IMR-90 (cell line): ENCODE data around the gene ANKMY1. TPM values are rescaled to one million over a fixed set of nuclear protein-coding genes. Genes with fewer than 3 reads are reported as not detected.

Experiments
- ATAC-seq: fragments of 200-7000 bp; cut with Tn5 transposase; 2 replicates; pipeline ENCODE4 v1.9.1; 2020; ENCODE audit warnings: low read depth, mild to moderate bottlenecking, moderate library complexity
- BruUV-seq: library from RNA; stranded (reverse); fragments of 400-500 nt; replicated peaks from 2 replicates; lab custom pipeline; 2021; lab: Mats Ljungman, UMichigan
- CTCF ChIA-PET: fragments of 300-600 bp; formaldehyde crosslinking; extraction: SDS; loops from one replicate; lab custom pipeline; 2021; ENCODE audit warnings: antibody characterized with exemption; lab: Yijun Ruan, JAX
- POLR2A ChIA-PET: fragments of 300-600 bp; sonication (Branson Sonifier 250); formaldehyde crosslinking; loops from one replicate; lab custom pipeline; 2022; ENCODE audit warnings: antibody characterized with exemption; ENCODE audit not compliant: unreplicated experiment; lab: Charles Lee
- DNase-seq: peaks from one replicate; pipeline ENCODE4 v3.0.0; 2013
- H2AFZ ChIP-seq: replicated peaks from 2 replicates; pipeline ENCODE3; 2013; ENCODE audit warnings: low read length, mild to moderate bottlenecking; ENCODE audit not compliant: poor library complexity
- H2AK5ac ChIP-seq: 2 replicates; pipeline ENCODE4 v1.6.1; 2013; ENCODE audit warnings: low read depth, low read length, inconsistent platforms
- H2AK9ac ChIP-seq: replicated peaks from 2 replicates; pipeline ENCODE3; 2013; ENCODE audit warnings: mild to moderate bottlenecking, low read depth, low read length, moderate library complexity; ENCODE audit not compliant: poor library complexity
- H2BK120ac ChIP-seq: 2 replicates; pipeline ENCODE4 v1.6.1; 2013; ENCODE audit warnings: low read depth, low read length, inconsistent platforms
- H2BK15ac ChIP-seq: 3 replicates; pipeline ENCODE4 v1.6.1; 2013; ENCODE audit warnings: low read depth, low read length, inconsistent platforms
- H2BK20ac ChIP-seq: 2 replicates; pipeline ENCODE4 v1.6.1; 2013; ENCODE audit warnings: low read depth, mild to moderate bottlenecking, inconsistent platforms, low read length, moderate library complexity
- H2BK5ac ChIP-seq: 2 replicates; pipeline ENCODE4 v1.6.1; 2013; ENCODE audit warnings: mild to moderate bottlenecking, low read depth, low read length, inconsistent platforms; ENCODE audit not compliant: poor library complexity, severe bottlenecking
- H3K14ac ChIP-seq: replicated peaks from 2 replicates; pipeline ENCODE4 v1.6.1; 2013; ENCODE audit warnings: low read depth, low read length, inconsistent platforms
- H3K18ac ChIP-seq: 2 replicates; pipeline ENCODE4 v1.6.1; 2013; ENCODE audit warnings: low read depth, low read length, control low read depth
- H3K23ac ChIP-seq: 2 replicates; pipeline ENCODE4 v1.6.1; 2013; ENCODE audit warnings: low read depth, low read length, inconsistent platforms
- H3K27ac ChIP-seq: 2 replicates; pipeline ENCODE4 v1.5.1; 2013; ENCODE audit warnings: mild to moderate bottlenecking, control low read depth, low read length; ENCODE audit not compliant: insufficient read depth
- H3K27me3 ChIP-seq: 2 replicates; pipeline ENCODE4 v1.6.1; 2013; ENCODE audit warnings: low read length; ENCODE audit not compliant: control insufficient read depth, insufficient read depth
- H3K36me3 ChIP-seq: 2 replicates; pipeline ENCODE4 v1.6.1; 2013; ENCODE audit warnings: low read length, mixed read lengths; ENCODE audit not compliant: control insufficient read depth, insufficient read depth
- H3K4ac ChIP-seq: 2 replicates; pipeline ENCODE4 v1.6.1; 2013; ENCODE audit warnings: low read depth, low read length, inconsistent platforms
- H3K4me1 ChIP-seq: 2 replicates; pipeline ENCODE4 v1.6.1; 2013; ENCODE audit warnings: low read length, mixed read lengths; ENCODE audit not compliant: control insufficient read depth, insufficient read depth
- H3K4me2 ChIP-seq: 2 replicates; pipeline ENCODE4 v1.6.1; 2013; ENCODE audit warnings: low read depth, mild to moderate bottlenecking, control low read depth, low read length, moderate library complexity
- H3K4me3 ChIP-seq: 2 replicates; pipeline ENCODE4 v1.5.1; 2013; ENCODE audit warnings: low read depth, mild to moderate bottlenecking, control low read depth, low read length, moderate library complexity; ENCODE audit not compliant: insufficient read depth
- H3K56ac ChIP-seq: 2 replicates; pipeline ENCODE4 v1.6.1; 2013; ENCODE audit warnings: low read length, inconsistent platforms; ENCODE audit not compliant: insufficient read depth; ENCODE audit errors: extremely low read depth
- H3K79me1 ChIP-seq, 2 experiments: 2 replicates each; pipeline ENCODE4 v1.6.1; 2013; ENCODE audit warnings: low read length in 2 of 2, inconsistent platforms in 1 of 2, low read depth in 1 of 2
- H3K9ac ChIP-seq: 2 replicates; pipeline ENCODE4 v1.6.1; 2013; ENCODE audit warnings: low read depth, low read length, control low read depth
- H3K9me1 ChIP-seq: 2 replicates; pipeline ENCODE4 v1.6.1; 2013; ENCODE audit warnings: low read length, inconsistent platforms; ENCODE audit not compliant: insufficient read depth
- H3K9me3 ChIP-seq: 2 replicates; pipeline ENCODE4 v1.6.1; 2013; ENCODE audit warnings: low read length; ENCODE audit not compliant: control insufficient read depth, insufficient read depth
- H4K20me1 ChIP-seq: 2 replicates; pipeline ENCODE4 v1.6.1; 2013; ENCODE audit warnings: low read length, inconsistent platforms; ENCODE audit not compliant: insufficient read depth
- H4K5ac ChIP-seq: 2 replicates; pipeline ENCODE4 v1.6.1; 2013; ENCODE audit warnings: mild to moderate bottlenecking, low read depth, low read length, control low read depth
- H4K8ac ChIP-seq, 2 experiments: 2 replicates each; pipeline ENCODE4 v1.6.1; 2013; ENCODE audit warnings: low read depth in 2 of 2, low read length in 2 of 2, control low read depth in 1 of 2, inconsistent platforms in 1 of 2
- H4K91ac ChIP-seq: 2 replicates; pipeline ENCODE4 v1.6.1; 2013; ENCODE audit warnings: low read depth, low read length, inconsistent platforms; ENCODE audit not compliant: insufficient read depth
- BHLHE40 ChIP-seq: fragments of 150-350 bp; IDR thresholded peaks from 2 replicates; pipeline ENCODE4 v1.6.1; 2016; ENCODE audit warnings: mild to moderate bottlenecking, low read depth, low read length
- CHD1 ChIP-seq: IDR thresholded peaks from 2 replicates; pipeline ENCODE4 v1.6.1; 2012; ENCODE audit warnings: low read depth, low read length, improper control_type of control experiment
- FOS ChIP-seq: fragments of 150-350 bp; IDR thresholded peaks from 2 replicates; pipeline ENCODE4 v1.6.1; 2016; ENCODE audit warnings: low read depth, low read length
- MAFK ChIP-seq: IDR thresholded peaks from 2 replicates; pipeline ENCODE4 v1.6.1; 2012; ENCODE audit warnings: low read depth, low read length, improper control_type of control experiment
- MAZ ChIP-seq: IDR thresholded peaks from 2 replicates; pipeline ENCODE4 v1.6.1; 2012; ENCODE audit warnings: low read depth, mild to moderate bottlenecking, low read length, improper control_type of control experiment, moderate library complexity, borderline replicate concordance
- MXI1 ChIP-seq: IDR thresholded peaks from 2 replicates; pipeline ENCODE4 v1.6.1; 2012; ENCODE audit warnings: low read depth, mild to moderate bottlenecking, low read length, moderate library complexity, borderline replicate concordance
- NFE2L2 ChIP-seq: fragments of 150-350 bp; IDR thresholded peaks from 2 replicates; pipeline ENCODE4 v1.6.1; 2016; ENCODE audit warnings: low read depth, mild to moderate bottlenecking, low read length
- POLR2A ChIP-seq: IDR thresholded peaks from 2 replicates; pipeline ENCODE4 v1.6.1; 2012; ENCODE audit warnings: mild to moderate bottlenecking, low read depth, low read length
- RAD21 ChIP-seq: IDR thresholded peaks from 2 replicates; pipeline ENCODE4 v1.6.1; 2012; ENCODE audit warnings: low read length, improper control_type of control experiment
- RCOR1 ChIP-seq: IDR thresholded peaks from 2 replicates; pipeline ENCODE4 v1.6.1; 2012; ENCODE audit warnings: mild to moderate bottlenecking, low read length, improper control_type of control experiment; ENCODE audit not compliant: insufficient replicate concordance
- RFX5 ChIP-seq: IDR thresholded peaks from 2 replicates; pipeline ENCODE4 v1.8.0; 2012; ENCODE audit warnings: low read depth, mild to moderate bottlenecking, low read length, moderate library complexity
- WGBS, 2 experiments: methylation state at CpG; one replicate each; pipeline versions ENCODE4 v1.1.5 to v1.1.7; 2013; ENCODE audit warnings: missing lambda C conversion rate in 2 of 2; ENCODE audit not compliant: insufficient read length in 1 of 2; ENCODE audit errors: extremely low coverage in 2 of 2; 5-methylcytosine and 5-hydroxymethylcytosine counted together
- dilution Hi-C: fragments of 300-500 bp; cut with HindIII; formaldehyde crosslinking; loops from one replicate; pipeline ENCODE4 v1.14.3; 2018; ENCODE audit warnings: low sequenced_read_pairs; ENCODE audit not compliant: unreplicated experiment
- in situ Hi-C: fragments of 300-500 bp; cut with MboI; formaldehyde crosslinking; loops from 3 replicates; pipeline ENCODE4 v1.14.3; 2019; ENCODE audit warnings: low sequenced_read_pairs, inconsistent platforms, mixed read lengths
- intact Hi-C: fragments of 100-400 bp; cut with micrococcal nuclease; formaldehyde crosslinking; loops from 2 replicates; pipeline ENCODE4 v1.10.0; 2022
- polyA plus RNA-seq, 3 experiments: library from polyadenylated mRNA; depleted of rRNA; stranded (reverse); fragments of >200 nt; gene quantifications; 2 replicates each; pipeline ENCODE4 v1.2.3, GENCODE V29; 2012; ENCODE audit warnings: low replicate concordance in 1 of 3
- total RNA-seq: library from RNA; depleted of rRNA; stranded (reverse); fragments of >200 nt; gene quantifications from 2 replicates; pipeline ENCODE4 v1.2.3, GENCODE V29; 2012
- TF ChIP-seq, protein P1 (sequence below): fragments of 150-350 bp; IDR thresholded peaks from 2 replicates; pipeline ENCODE4 v1.6.1; 2017; ENCODE audit warnings: mild to moderate bottlenecking, antibody characterized with exemption, low read length, low read depth
- TF ChIP-seq, protein P2 (sequence below): conservative IDR thresholded peaks from 2 replicates; pipeline ENCODE4 v1.5.1; 2012; ENCODE audit warnings: mild to moderate bottlenecking, low read depth, low read length, improper control_type of control experiment
- TF ChIP-seq, protein P3 (sequence below): fragments of 150-350 bp; IDR thresholded peaks from 2 replicates; pipeline ENCODE4 v1.6.1; 2016; ENCODE audit warnings: low read depth, mild to moderate bottlenecking, low read length, moderate library complexity, borderline replicate concordance

Gene ANKMY1
- total and polyA plus RNA-seq, 2 of the 4 experiments (the other 2 are of a cell fraction): 2.9 to 5.5 TPM

DNA sequence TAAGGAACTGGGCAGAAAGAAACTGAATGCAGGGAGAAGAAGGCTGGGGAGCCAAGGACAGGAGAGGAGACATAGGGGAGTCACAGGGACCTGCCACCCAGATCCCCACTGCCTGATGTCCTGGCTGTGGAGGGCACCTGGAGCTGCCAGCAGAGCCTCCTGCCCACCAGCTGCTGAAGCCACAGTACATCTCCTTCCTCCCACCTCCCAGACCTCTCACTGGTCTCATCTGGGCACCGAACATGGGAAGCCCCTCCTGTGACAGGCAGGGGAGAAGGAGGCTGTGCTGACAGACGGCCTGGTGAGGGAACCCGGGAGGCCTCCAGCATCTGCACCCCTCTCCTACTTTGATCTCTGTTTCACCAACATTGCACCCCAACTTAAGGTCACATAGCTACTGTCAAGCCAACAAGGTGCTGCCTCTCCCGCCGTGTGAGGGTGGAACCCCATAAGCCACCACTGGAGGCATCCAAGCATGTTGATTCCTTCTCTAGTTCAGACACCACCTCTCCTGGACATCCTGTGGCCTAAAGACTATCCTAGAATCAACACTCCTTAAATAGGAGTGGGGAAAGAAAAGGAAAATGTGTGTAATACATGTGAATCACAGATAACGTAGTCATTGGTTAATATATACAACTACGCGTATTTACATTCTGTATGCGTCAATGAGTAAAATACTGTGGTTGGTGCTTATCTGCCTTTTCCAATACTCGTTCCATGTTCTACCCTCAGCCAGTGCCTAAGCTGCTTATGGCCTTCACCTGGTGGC lies 7.0 kb upstream of the ANKMY1 start:
- H2BK5ac ChIP-seq: peak overlapping the region; percentile 95
- no peak overlapping the region for H3K4me2 ChIP-seq
- no peak overlapping the region for H3K9ac ChIP-seq
- H2BK15ac ChIP-seq: peak overlapping the region; percentile 74; the same call in 2 of the 3 replicates
- H3K79me1 ChIP-seq: peaks cover 17 to 63% of the 10 kb centered on the region in 2 experiments
- peak overlapping the region; percentile 91 for H3K4ac ChIP-seq
- H2AFZ ChIP-seq: no peak overlapping the region
- peak overlapping the region; percentile 48 to 51 for H4K8ac ChIP-seq
- ChIA-PET CTCF (no interaction called here), POLR2A (no interaction called here)
- H2BK20ac ChIP-seq: peak overlapping the region; percentile 71; the same call in 1 of the 2 replicates
- dilution Hi-C loops (no loop called here), intact Hi-C loops (loop anchor here (5.0 to 10.0 kb wide), 2 partner anchors 332 to 430 kb away; partner anchors contain the start of gene SNED1), in situ Hi-C loops (no loop called here)
- peak overlapping the region; percentile 83 for H4K91ac ChIP-seq
- H2AK5ac ChIP-seq: peak overlapping the region; percentile 95
- peaks cover 36% of the 10 kb centered on the region for H3K4me1 ChIP-seq
- H3K27ac ChIP-seq: peak overlapping the region; percentile 75
- H3K4me3 ChIP-seq: no peak overlapping the region
- DNase-seq (peak; percentile 88), ATAC-seq (no peak)
- peak overlapping the region; percentile 16; the same call in 1 of the 2 replicates for H4K5ac ChIP-seq
- H3K9me3 ChIP-seq: no peaks in the 10 kb centered on the region
- WGBS, 2 experiments: 20% methylated on average over 1 of the region's 10 CpGs; no CpG with 5 or more reads in 1 of the 2 experiments
- H3K14ac ChIP-seq: peak overlapping the region; percentile 73
- H3K18ac ChIP-seq: peak overlapping the region; percentile 26; the same call in 1 of the 2 replicates
- peak overlapping the region; percentile 71 for H2AK9ac ChIP-seq
- H3K27me3 ChIP-seq: no peaks in the 10 kb centered on the region
- BruUV-seq: no TSS peak
- no peak overlapping the region; the same call in 1 of the 2 replicates for H3K56ac ChIP-seq
- peaks cover 7% of the 10 kb centered on the region for H4K20me1 ChIP-seq
- no peaks in the 10 kb centered on the region for H3K36me3 ChIP-seq
- no peak overlapping the region for H3K23ac ChIP-seq
- peak overlapping the region; percentile 73 for H2BK120ac ChIP-seq
- peaks cover 35% of the 10 kb centered on the region for H3K9me1 ChIP-seq
- TF ChIP-seq RAD21 (peak; percentile 38), POLR2A (peak; percentile 86), NFE2L2 (no peak), CHD1 (no peak), BHLHE40 (no peak), MAFK (no peak), MAZ (0 out of 2 replicates have a peak, but pooled peaks have one; percentile 19), FOS (peak; percentile 83), RCOR1 (peak; percentile 29), MXI1 (no peak), RFX5 (no peak)
- TF ChIP-seq, protein P1, sequence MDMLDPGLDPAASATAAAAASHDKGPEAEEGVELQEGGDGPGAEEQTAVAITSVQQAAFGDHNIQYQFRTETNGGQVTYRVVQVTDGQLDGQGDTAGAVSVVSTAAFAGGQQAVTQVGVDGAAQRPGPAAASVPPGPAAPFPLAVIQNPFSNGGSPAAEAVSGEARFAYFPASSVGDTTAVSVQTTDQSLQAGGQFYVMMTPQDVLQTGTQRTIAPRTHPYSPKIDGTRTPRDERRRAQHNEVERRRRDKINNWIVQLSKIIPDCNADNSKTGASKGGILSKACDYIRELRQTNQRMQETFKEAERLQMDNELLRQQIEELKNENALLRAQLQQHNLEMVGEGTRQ: no peak
- TF ChIP-seq, protein P2, sequence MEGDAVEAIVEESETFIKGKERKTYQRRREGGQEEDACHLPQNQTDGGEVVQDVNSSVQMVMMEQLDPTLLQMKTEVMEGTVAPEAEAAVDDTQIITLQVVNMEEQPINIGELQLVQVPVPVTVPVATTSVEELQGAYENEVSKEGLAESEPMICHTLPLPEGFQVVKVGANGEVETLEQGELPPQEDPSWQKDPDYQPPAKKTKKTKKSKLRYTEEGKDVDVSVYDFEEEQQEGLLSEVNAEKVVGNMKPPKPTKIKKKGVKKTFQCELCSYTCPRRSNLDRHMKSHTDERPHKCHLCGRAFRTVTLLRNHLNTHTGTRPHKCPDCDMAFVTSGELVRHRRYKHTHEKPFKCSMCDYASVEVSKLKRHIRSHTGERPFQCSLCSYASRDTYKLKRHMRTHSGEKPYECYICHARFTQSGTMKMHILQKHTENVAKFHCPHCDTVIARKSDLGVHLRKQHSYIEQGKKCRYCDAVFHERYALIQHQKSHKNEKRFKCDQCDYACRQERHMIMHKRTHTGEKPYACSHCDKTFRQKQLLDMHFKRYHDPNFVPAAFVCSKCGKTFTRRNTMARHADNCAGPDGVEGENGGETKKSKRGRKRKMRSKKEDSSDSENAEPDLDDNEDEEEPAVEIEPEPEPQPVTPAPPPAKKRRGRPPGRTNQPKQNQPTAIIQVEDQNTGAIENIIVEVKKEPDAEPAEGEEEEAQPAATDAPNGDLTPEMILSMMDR: peak; percentile 43
- TF ChIP-seq, protein P3, sequence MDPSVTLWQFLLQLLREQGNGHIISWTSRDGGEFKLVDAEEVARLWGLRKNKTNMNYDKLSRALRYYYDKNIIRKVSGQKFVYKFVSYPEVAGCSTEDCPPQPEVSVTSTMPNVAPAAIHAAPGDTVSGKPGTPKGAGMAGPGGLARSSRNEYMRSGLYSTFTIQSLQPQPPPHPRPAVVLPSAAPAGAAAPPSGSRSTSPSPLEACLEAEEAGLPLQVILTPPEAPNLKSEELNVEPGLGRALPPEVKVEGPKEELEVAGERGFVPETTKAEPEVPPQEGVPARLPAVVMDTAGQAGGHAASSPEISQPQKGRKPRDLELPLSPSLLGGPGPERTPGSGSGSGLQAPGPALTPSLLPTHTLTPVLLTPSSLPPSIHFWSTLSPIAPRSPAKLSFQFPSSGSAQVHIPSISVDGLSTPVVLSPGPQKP: no peak
